Adipose tissue (tissue), 3 donors: ENCODE measurements around the gene HAND1. TPM values are rescaled to one million over a fixed set of nuclear protein-coding genes. Genes with fewer than 3 reads are reported as not detected.

ENCODE experiments used
- H3K27ac ChIP-seq: one replicate; pipeline ENCODE4 v1.5.1; 2013; ENCODE audit warnings: low read depth, low read length
- WGBS, 3 donors: extraction: QIAGEN DNeasy Blood & Tissue Kit; methylation state at CpG; one replicate each; pipeline ENCODE4 v1.1.7; 2013; 5-methylcytosine and 5-hydroxymethylcytosine counted together
- polyA plus RNA-seq, 3 donors: library from polyadenylated mRNA; stranded (reverse); fragments of 200-250 nt; gene quantifications; one replicate each; pipeline ENCODE4 v1.2.3, GENCODE V29; 2013
- donor health status: healthy with polysubstance abuse.
- donor health status: Bipolar disorder and iron deficiency.
- donor health status: healthy.

The HAND1 gene
- polyA plus RNA-seq, 3 donors, result not detected

DNA sequence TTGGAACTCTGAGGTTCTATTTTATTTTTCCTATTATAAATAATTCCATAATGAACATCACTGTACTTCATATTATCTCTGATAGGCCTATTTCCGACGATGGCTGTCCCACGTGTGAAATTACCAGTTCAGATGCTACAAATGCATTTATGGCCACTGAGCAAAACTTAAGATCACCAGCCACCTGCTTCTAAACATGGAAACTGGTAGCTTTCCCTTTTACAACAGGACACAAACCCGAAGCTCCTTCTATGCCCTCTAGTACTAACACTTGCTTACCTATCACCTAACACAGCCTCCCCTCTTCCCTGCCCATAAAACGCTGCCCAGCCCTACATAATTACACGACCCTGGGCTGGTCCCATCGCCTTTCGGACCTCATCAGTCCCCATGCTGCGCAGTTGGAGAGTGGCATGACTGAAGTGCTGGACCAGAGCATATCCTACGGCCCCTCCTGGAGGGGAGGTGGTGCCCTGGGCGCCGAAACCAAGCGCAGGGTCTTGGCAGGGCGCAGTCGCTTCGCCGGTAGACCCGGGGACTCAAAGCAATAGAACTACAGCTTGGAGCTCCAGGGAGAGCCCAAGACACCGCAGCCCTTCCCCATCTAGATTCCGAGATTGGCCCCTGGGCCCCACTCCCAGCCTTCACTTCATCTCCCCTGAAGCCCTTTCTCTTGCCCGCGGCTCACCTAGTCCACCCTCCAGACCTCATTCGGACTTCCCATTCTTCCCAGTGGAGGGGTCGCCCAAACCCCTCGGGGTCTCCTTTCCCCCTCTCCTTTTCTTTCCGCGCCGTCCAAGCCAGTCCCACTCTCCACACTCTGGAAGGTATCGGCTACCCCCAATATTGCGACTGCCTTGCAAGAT is 33.2 kb downstream of the HAND1 start:
- peak overlapping the region; percentile 0 for H3K27ac ChIP-seq
- WGBS, 3 donors, result 4 to 5% (median 5%) methylated on average over 30 of the region's 30 CpGs

DNA sequence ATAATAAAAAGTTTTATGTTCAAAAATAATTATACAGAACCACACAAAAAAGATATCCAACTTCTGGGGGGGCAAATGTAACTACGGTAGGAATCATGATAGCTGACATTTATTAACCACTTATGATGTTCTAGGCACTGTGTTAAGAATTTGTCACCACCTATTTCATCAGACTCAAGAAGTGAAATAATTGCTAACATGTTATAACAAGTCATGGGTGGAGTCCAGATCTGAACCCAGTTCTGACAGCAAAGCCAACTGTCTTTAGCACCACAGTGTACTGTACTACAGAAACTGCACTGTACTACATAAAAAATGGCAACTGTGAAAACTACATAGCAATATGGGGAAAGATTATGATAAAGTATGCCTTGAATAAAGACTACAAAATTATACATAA is 35.2 kb downstream of the HAND1 start:
- H3K27ac ChIP-seq, result no peak overlapping the region
- 94 to 95% (median 94%) methylated on average over 1 of the region's 1 CpG for WGBS, 3 donors

- 88 to 94% (median 93%) methylated on average over 5 of the region's 5 CpGs for WGBS, 3 donors
- H3K27ac ChIP-seq, result no peak overlapping the region
Observed at GRCh38 chr5:154440540-154440939, 37.5 kb downstream of the HAND1 start.

- 93 to 95% (median 94%) methylated on average over 5 of the region's 5 CpGs for whole genome bisulfite sequencing, 3 donors
Observed at GRCh38 chr5:154437281-154437965, 40.6 kb downstream of the HAND1 start.

GRCh38 chr5:154435226-154435625 is 42.8 kb downstream of the HAND1 start:
- 97 to 98% (median 98%) methylated on average over 3 of the region's 3 CpGs for WGBS, 3 donors
- no peak overlapping the region for H3K27ac ChIP-seq

More at GRCh38 chr5:154437281-154437965, 40.6 kb downstream of the HAND1 start:
- no peak overlapping the region for H3K27ac ChIP-seq

DNA sequence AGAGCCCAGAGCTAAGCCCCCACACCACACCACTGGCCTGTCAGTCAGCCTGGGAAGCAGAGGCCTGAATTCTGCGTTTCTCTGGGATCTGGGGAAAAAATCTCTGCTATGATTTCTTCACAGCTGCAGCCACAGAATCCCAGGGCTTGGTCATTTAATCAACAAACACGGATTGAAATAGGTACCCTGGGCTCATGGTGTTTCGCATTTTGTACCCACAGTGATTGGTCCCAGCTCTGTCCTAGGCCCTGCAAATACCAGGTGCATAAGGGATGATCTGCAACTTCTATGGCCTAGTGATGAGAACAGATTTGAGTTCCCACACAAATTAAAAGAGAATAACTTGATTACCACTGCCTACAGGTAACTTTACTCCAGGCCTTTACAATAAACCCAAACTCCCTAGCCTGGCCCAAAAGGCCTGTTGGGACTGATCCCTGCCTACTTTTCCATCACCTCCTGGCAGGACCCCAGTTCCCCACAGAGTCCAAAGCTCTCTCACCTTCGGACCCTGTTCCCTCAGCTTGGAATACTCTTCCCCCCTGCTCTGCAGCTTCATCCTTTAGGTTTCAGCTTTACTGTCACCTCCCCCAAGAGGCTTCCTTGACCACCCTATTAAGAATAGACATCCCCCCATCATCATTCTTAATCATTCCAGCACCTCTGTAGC is 46.9 kb downstream of the HAND1 start:
- WGBS, 3 donors, result 83 to 93% (median 90%) methylated on average over 4 of the region's 4 CpGs
- no peak overlapping the region for H3K27ac ChIP-seq

DNA sequence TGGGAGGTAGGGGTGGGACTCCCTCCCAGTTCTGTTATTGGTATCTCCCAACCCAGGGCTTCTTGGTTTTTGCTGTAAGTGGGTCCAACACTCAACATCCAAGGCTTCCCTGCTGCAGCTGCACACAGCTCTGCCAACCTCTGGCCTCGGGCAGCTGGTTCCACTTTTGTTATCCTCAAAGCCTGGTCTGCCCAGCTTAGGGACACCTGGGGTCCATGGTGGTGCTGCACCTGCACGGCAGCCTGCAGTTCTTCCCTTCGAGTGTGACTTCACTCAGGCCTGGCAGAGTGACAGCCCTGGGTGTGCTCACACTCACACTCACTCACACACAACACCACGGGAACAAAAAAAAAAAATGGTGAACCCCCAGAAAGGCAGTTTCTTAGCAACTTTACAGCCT is 47.6 kb downstream of the HAND1 start:
- WGBS, 3 donors, result 78 to 82% (median 82%) methylated on average over 4 of the region's 4 CpGs
- H3K27ac ChIP-seq, result no peak overlapping the region

DNA sequence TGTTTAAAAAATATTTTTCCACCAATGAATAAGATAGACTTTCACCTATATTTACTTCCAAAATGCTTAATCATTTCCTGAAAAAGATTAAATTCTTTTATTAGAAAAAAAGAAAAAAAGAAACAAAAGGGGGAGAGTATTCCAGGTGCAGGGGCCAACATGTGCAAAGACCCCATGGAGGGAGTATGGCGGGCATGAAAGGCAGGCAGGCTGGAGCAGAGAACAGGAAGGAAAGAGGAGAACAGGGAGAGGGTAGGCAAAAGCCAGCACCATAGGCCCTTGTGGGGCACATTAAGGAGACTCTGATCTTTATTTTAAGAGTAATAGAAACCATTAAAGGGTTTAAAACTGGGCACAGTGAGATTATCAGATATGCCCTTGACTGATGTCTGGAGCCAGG is 48.7 kb downstream of the HAND1 start:
- WGBS, 3 donors, result 91 to 100% (median 94%) methylated on average over 1 of the region's 1 CpG
- no peak overlapping the region for H3K27ac ChIP-seq

- 93 to 96% (median 96%) methylated on average over 3 of the region's 3 CpGs for WGBS, 3 donors
- H3K27ac ChIP-seq, result no peak overlapping the region
Observed at GRCh38 chr5:154428208-154428607, 49.8 kb downstream of the HAND1 start.

Other genes starting within 250 kb of the HAND1 start
- 10 to 100 TPM in 2 of 3 donors, 1 to 10 TPM in 1; 8.9 to 17.2 (median 17.0) TPM for gene SAP30L, start 32.2 kb downstream of the HAND1 start, polyA plus RNA-seq